Smooth muscle cell (in vitro differentiated cells): ENCODE results near the gene UTS2. TPM values are rescaled to one million over a fixed set of nuclear protein-coding genes. Genes with fewer than 3 reads are reported as not detected.

Experiments used
- DNase-seq: peaks from one replicate; lab custom pipeline; 2025; ENCODE audit not compliant: unreplicated experiment; lab: John Stamatoyannopoulos, UW
- H2AFZ ChIP-seq: fragments of 200-600 bp; sonication (generic); 2 replicates; pipeline ENCODE4 v1.6.0; 2016; ENCODE audit warnings: antibody characterized with exemption, low read depth, mild to moderate bottlenecking
- H3F3A ChIP-seq: fragments of 200-600 bp; sonication (generic); 2 replicates; pipeline ENCODE4 v1.6.0; 2017; ENCODE audit warnings: antibody characterized with exemption, low read depth
- H3K27ac ChIP-seq: fragments of 200-600 bp; sonication (generic); 2 replicates; pipeline ENCODE4 v1.5.1; 2016; ENCODE audit warnings: low read depth, mild to moderate bottlenecking
- H3K27me3 ChIP-seq: fragments of 200-600 bp; sonication (generic); 2 replicates; pipeline ENCODE4 v1.6.1; 2016; ENCODE audit warnings: low read depth, mild to moderate bottlenecking
- H3K36me3 ChIP-seq: fragments of 200-600 bp; sonication (generic); 2 replicates; pipeline ENCODE4 v1.5.1; 2016; ENCODE audit warnings: low read depth
- H3K4me1 ChIP-seq: fragments of 200-600 bp; sonication (generic); 2 replicates; pipeline ENCODE4 v1.5.1; 2016; ENCODE audit warnings: low read depth
- H3K4me2 ChIP-seq: fragments of 200-600 bp; sonication (generic); 2 replicates; pipeline ENCODE4 v1.6.0; 2016; ENCODE audit warnings: mild to moderate bottlenecking
- H3K4me3 ChIP-seq: fragments of 200-600 bp; sonication (generic); 2 replicates; pipeline ENCODE4 v1.5.1; 2016; ENCODE audit warnings: mild to moderate bottlenecking
- H3K79me2 ChIP-seq: fragments of 200-600 bp; sonication (generic); 2 replicates; pipeline ENCODE4 v1.6.0; 2016; ENCODE audit warnings: low read depth, mild to moderate bottlenecking
- H3K9ac ChIP-seq: fragments of 200-600 bp; sonication (generic); 2 replicates; pipeline ENCODE4 v1.6.0; 2016; ENCODE audit warnings: low read depth
- H3K9me3 ChIP-seq: fragments of 200-600 bp; sonication (generic); replicated peaks from 2 replicates; pipeline ENCODE4 v1.5.1; 2016; ENCODE audit warnings: low read depth
- H4K20me1 ChIP-seq: fragments of 200-600 bp; sonication (generic); 2 replicates; pipeline ENCODE4 v1.6.0; 2016; ENCODE audit warnings: low read depth
- WGBS: methylation state at CpG from one replicate; pipeline ENCODE4 v1.1.7; 2016; ENCODE audit warnings: low lambda C conversion rate; 5-methylcytosine and 5-hydroxymethylcytosine counted together
- polyA plus RNA-seq: library from polyadenylated mRNA; unstranded; fragments of >200 nt; fragmentation: Nextera tagmentation; extraction: Ambion mirVana; gene quantifications from 2 replicates; pipeline ENCODE4 v1.2.1, GENCODE V29; 2016
- total RNA-seq: library from RNA; depleted of rRNA; stranded (reverse); fragments of >200 nt; gene quantifications from 2 replicates; pipeline ENCODE4 v1.2.3, GENCODE V29; 2014
- TF ChIP-seq, protein P1 (sequence below): fragments of 200-600 bp; sonication (generic); IDR thresholded peaks from 2 replicates; pipeline ENCODE4 v1.5.1; 2017; ENCODE audit warnings: borderline replicate concordance, mild to moderate bottlenecking, antibody characterized with exemption; ENCODE audit not compliant: insufficient read depth, poor library complexity, severe bottlenecking

Gene UTS2
- total and polyA plus RNA-seq, 2 experiments from 2014 or later, result not detected

GRCh38 chr1:7896994-7897393 is 44.1 kb upstream of the UTS2 start:
- Histone ChIP-seq H3K79me2 (no peaks in the 10 kb centered on the region), H3K4me3 (no peak overlapping the region), H3K4me1 (no peaks in the 10 kb centered on the region), H3K9me3 (no peaks in the 10 kb centered on the region), H4K20me1 (no peaks in the 10 kb centered on the region), H3F3A (no peaks in the 10 kb centered on the region), H2AFZ (no peak overlapping the region), H3K27me3 (no peaks in the 10 kb centered on the region), H3K27ac (no peak overlapping the region), H3K36me3 (no peaks in the 10 kb centered on the region), H3K4me2 (no peak overlapping the region), H3K9ac (no peak overlapping the region)
- TF ChIP-seq, protein P1, sequence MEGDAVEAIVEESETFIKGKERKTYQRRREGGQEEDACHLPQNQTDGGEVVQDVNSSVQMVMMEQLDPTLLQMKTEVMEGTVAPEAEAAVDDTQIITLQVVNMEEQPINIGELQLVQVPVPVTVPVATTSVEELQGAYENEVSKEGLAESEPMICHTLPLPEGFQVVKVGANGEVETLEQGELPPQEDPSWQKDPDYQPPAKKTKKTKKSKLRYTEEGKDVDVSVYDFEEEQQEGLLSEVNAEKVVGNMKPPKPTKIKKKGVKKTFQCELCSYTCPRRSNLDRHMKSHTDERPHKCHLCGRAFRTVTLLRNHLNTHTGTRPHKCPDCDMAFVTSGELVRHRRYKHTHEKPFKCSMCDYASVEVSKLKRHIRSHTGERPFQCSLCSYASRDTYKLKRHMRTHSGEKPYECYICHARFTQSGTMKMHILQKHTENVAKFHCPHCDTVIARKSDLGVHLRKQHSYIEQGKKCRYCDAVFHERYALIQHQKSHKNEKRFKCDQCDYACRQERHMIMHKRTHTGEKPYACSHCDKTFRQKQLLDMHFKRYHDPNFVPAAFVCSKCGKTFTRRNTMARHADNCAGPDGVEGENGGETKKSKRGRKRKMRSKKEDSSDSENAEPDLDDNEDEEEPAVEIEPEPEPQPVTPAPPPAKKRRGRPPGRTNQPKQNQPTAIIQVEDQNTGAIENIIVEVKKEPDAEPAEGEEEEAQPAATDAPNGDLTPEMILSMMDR, result no peak
- WGBS, result 82% methylated on average over 1 of the region's 1 CpG
- no peak for DNase-seq

DNA sequence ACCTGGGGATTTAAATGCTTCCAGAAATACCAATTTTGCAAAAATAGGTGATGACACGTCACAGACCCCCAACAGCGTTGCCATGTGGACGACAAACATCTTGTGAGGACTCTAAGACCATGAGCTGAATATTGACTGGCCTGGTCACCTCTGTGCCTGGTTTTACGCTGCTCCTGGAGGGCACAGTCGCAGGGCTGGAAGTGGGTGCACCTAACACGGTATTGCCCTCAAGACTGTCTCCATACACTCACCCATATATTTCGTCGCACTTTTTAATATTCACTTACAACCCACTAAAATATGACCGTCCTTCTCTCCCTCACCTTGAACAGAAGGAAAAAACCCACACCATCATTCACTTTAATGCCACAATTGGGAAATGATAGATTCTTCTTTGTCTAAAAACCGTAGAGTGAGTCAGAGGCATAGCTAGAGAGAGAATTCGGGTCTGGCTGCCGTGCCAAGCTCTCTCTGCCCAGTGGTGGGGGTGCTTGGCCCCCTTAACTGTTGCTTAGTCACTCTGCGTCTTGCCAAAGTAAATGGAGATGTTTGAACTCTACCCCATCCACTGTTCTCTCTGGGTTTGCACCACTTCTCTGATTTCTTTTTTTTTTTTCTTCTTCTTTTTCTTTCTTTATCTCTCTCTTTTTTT is 40.8 kb upstream of the UTS2 start:
- Histone ChIP-seq H4K20me1 (no peaks in the 10 kb centered on the region), H3K27me3 (no peaks in the 10 kb centered on the region), H3K9ac (no peak overlapping the region), H3K9me3 (no peaks in the 10 kb centered on the region), H3K4me2 (no peak overlapping the region), H3K4me1 (no peaks in the 10 kb centered on the region), H2AFZ (no peak overlapping the region), H3K4me3 (no peak overlapping the region), H3K36me3 (no peaks in the 10 kb centered on the region), H3F3A (no peaks in the 10 kb centered on the region), H3K27ac (no peak overlapping the region), H3K79me2 (no peaks in the 10 kb centered on the region)
- TF ChIP-seq, protein P1, result no peak
- no peak for DNase-seq
- WGBS, result 90% methylated on average over 13 of the region's 13 CpGs

DNA sequence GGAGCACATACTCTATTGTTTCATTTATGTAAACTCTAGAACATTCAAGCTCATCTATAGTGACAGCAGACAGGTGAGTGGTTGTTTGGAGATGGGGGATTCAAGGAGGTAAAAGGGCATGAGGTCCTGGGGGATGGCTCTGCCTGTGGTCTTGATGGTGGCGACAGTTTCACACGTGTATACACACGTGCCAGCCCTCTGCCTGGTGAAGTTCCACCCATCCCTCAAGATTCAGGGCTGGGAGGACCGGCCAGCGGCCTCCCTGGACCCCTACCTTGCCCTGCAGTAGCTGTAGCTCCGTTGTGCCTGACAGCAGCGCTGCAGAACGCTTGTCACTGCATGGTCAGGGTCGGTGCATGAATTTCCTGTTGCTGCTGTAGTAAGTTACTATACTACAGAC is 38.9 kb upstream of the UTS2 start:
- H2AFZ ChIP-seq, result no peak overlapping the region
- 81% methylated on average over 9 of the region's 9 CpGs for WGBS
- H3K27ac ChIP-seq, result no peak overlapping the region
- H3K9me3 ChIP-seq, result no peaks in the 10 kb centered on the region
- no peaks in the 10 kb centered on the region for H3K79me2 ChIP-seq
- TF ChIP-seq, protein P1, result no peak
- no peaks in the 10 kb centered on the region for H3K27me3 ChIP-seq
- H3F3A ChIP-seq, result no peaks in the 10 kb centered on the region
- H3K4me1 ChIP-seq, result no peaks in the 10 kb centered on the region
- H3K36me3 ChIP-seq, result no peaks in the 10 kb centered on the region
- no peak overlapping the region for H3K4me2 ChIP-seq
- H4K20me1 ChIP-seq, result no peaks in the 10 kb centered on the region
- no peak overlapping the region for H3K4me3 ChIP-seq
- no peak overlapping the region for H3K9ac ChIP-seq
- DNase-seq, result no peak

DNA sequence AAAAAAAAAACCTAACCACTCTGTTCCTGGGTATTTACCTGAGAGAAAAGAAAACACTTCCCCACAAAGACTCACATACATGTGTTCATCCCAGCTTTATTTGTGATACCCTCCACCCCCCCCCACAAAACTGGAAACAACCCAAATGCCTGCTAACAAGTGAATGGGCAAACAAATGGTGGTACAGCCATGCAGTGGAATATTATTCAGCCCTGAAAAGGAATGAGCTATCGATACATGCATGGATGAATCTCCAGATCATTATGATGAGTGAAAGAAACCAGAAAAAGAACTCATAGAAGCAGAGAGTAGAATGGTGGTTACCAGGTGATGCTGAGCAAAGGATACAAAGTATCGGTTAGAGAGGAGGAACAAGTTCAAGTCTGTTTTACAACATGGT is 38.0 kb upstream of the UTS2 start:
- Histone ChIP-seq H3K9ac (no peak overlapping the region), H3F3A (no peaks in the 10 kb centered on the region), H4K20me1 (no peaks in the 10 kb centered on the region), H3K27me3 (no peaks in the 10 kb centered on the region), H3K4me3 (no peak overlapping the region), H3K27ac (no peak overlapping the region), H3K4me2 (no peak overlapping the region), H3K79me2 (no peaks in the 10 kb centered on the region), H3K36me3 (no peaks in the 10 kb centered on the region), H3K9me3 (no peaks in the 10 kb centered on the region), H3K4me1 (no peaks in the 10 kb centered on the region), H2AFZ (no peak overlapping the region)
- TF ChIP-seq, protein P1, result no peak
- no peak for DNase-seq
- WGBS, result 97% methylated on average over 2 of the region's 2 CpGs
